Measurements from ENCODE around the gene SPEM3.

DNA sequence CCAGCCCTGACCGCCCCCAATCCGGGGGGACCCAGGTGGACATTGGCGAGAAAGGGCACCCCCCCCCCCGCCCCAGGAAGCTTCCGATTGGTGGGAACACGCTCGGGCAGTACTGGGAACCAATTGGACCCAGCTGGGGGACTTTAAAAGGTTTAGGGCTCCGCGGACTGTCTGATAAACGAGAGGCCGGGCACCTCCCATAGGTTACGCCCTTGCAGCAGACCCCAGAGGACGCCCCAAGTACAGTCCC, 25.0 kb upstream of the SPEM3 start:
- TF ChIP-seq, protein P1, sequence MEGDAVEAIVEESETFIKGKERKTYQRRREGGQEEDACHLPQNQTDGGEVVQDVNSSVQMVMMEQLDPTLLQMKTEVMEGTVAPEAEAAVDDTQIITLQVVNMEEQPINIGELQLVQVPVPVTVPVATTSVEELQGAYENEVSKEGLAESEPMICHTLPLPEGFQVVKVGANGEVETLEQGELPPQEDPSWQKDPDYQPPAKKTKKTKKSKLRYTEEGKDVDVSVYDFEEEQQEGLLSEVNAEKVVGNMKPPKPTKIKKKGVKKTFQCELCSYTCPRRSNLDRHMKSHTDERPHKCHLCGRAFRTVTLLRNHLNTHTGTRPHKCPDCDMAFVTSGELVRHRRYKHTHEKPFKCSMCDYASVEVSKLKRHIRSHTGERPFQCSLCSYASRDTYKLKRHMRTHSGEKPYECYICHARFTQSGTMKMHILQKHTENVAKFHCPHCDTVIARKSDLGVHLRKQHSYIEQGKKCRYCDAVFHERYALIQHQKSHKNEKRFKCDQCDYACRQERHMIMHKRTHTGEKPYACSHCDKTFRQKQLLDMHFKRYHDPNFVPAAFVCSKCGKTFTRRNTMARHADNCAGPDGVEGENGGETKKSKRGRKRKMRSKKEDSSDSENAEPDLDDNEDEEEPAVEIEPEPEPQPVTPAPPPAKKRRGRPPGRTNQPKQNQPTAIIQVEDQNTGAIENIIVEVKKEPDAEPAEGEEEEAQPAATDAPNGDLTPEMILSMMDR (IDR thresholded peaks at IDR 0.05; ENCODE audit: borderline replicate concordance, extremely low read depth, low read length, poor library complexity, severe bottlenecking) = no peak
- TF ChIP-seq EZH2 (IDR thresholded peaks at IDR 0.05; ENCODE audit: borderline replicate concordance, low read depth, low read length, severe bottlenecking) = no peak

Data from DND-41 (cell line).